DOHH2 (cell line): ENCODE results near the gene STIP1.

Experiments
- H3F3A ChIP-seq: fragments of 200-600 bp; sonication (generic), shearing (Covaris generic); 2 replicates; pipeline ENCODE4 v1.6.0; 2016; ENCODE audit warnings: antibody characterized with exemption, mild to moderate bottlenecking; ENCODE audit not compliant: control insufficient read depth, insufficient read depth
- H3K27ac ChIP-seq: fragments of 200-600 bp; sonication (generic); 2 replicates; pipeline ENCODE4 v1.5.1; 2014; ENCODE audit warnings: low read depth, mild to moderate bottlenecking, low read length, moderate library complexity
- H3K27me3 ChIP-seq: fragments of 200-600 bp; sonication (generic); 2 replicates; pipeline ENCODE4 v1.6.1; 2014; ENCODE audit warnings: mild to moderate bottlenecking, low read length, mixed read lengths; ENCODE audit not compliant: control insufficient read depth
- H3K36me3 ChIP-seq: fragments of 200-600 bp; sonication (generic); 2 replicates; pipeline ENCODE4 v1.6.1; 2014; ENCODE audit warnings: mild to moderate bottlenecking, low read length, moderate library complexity, mixed read lengths; ENCODE audit not compliant: control insufficient read depth
- H3K4me1 ChIP-seq: fragments of 200-600 bp; sonication (generic); 2 replicates; pipeline ENCODE4 v1.6.1; 2014; ENCODE audit warnings: mild to moderate bottlenecking, low read length, mixed read lengths; ENCODE audit not compliant: control insufficient read depth
- H3K4me2 ChIP-seq: fragments of 200-600 bp; sonication (generic); 2 replicates; pipeline ENCODE4 v1.6.0; 2014; ENCODE audit warnings: mild to moderate bottlenecking, low read length, moderate library complexity
- H3K4me3 ChIP-seq: fragments of 200-600 bp; sonication (generic); 2 replicates; pipeline ENCODE4 v1.5.1; 2014; ENCODE audit warnings: mild to moderate bottlenecking, low read length, mixed read lengths
- H3K79me2 ChIP-seq: fragments of 200-600 bp; sonication (generic); 2 replicates; pipeline ENCODE4 v1.6.1; 2014; ENCODE audit warnings: mild to moderate bottlenecking, low read length, mixed read lengths; ENCODE audit not compliant: control insufficient read depth
- H3K9me2 ChIP-seq: fragments of 200-600 bp; sonication (generic); replicated peaks from 2 replicates; pipeline ENCODE4 v1.6.1; 2014; ENCODE audit warnings: mild to moderate bottlenecking, low read length, mixed read lengths; ENCODE audit not compliant: control insufficient read depth
- H3K9me3 ChIP-seq: fragments of 200-600 bp; sonication (generic); 2 replicates; pipeline ENCODE4 v1.6.1; 2014; ENCODE audit warnings: antibody characterized with exemption, low read length, mixed read lengths; ENCODE audit not compliant: control insufficient read depth, insufficient read depth
- H4K20me1 ChIP-seq: fragments of 200-600 bp; sonication (generic); 2 replicates; pipeline ENCODE4 v1.6.0; 2014; ENCODE audit warnings: low read depth, mild to moderate bottlenecking, antibody characterized with exemption, low read length, moderate library complexity; ENCODE audit not compliant: control insufficient read depth, insufficient read depth
- EZH2phosphoT487 ChIP-seq: fragments of 200-600 bp; sonication (generic); IDR thresholded peaks from 2 replicates; pipeline ENCODE4 v1.6.1; 2017; ENCODE audit warnings: borderline replicate concordance, mild to moderate bottlenecking, antibody characterized with exemption, low read length, moderate library complexity, mixed read lengths
- TF ChIP-seq, protein P1 (sequence below): fragments of 200-600 bp; sonication (generic); IDR thresholded peaks from one replicate; pipeline ENCODE4 v1.5.1; 2014; ENCODE audit warnings: antibody characterized with exemption, mild to moderate bottlenecking, low read depth, low read length; ENCODE audit not compliant: poor library complexity, severe bottlenecking

STIP1 gene

DNA sequence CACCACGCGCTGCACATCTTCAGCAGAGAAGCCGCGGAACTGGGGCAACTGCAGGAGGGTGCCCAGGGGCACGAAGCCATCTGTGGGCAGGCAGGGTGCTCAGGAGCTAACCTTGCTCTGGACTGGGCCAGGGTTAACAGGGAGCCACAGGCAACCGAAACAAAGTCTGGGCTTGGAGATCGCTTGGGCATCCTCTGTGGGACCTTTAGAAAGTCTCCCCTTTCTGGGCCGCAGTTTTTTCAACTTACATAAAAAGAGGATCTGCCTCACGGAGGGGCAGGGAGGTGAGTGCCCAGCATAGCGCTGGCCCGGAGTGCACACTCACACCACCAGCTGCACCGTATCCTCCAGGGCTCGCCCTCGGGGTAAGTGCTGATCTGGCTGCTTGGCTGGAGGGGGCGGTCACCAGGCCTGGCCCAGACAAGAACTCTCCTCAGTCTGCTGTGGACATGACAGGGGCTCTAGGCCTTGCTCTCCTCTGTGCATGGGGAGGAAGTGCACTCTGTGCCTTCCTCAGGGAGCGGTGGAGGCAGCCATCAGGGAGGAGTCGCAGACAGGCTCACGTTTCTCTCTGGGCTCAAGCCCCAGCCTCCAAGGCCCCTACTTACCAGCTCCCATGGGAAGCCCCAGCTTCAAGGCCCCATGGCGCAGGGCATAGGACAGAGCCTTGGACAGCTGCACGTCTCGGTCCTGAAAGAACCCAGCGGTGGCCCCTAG, 39.1 kb downstream of the STIP1 start:
- Histone ChIP-seq H3K79me2 (peaks cover 34% of the 10 kb centered on the region), H4K20me1 (no peaks in the 10 kb centered on the region), H3K27me3 (no peaks in the 10 kb centered on the region), H3K27ac (peak overlapping the region; percentile 82), H3K9me3 (no peaks in the 10 kb centered on the region), H3F3A (peaks cover 21% of the 10 kb centered on the region), H3K36me3 (peaks cover 52% of the 10 kb centered on the region), H3K4me2 (peak overlapping the region; percentile 99), H3K4me3 (peak overlapping the region; percentile 85), H3K9me2 (no peaks in the 10 kb centered on the region), H3K4me1 (peaks cover 59% of the 10 kb centered on the region)
- TF ChIP-seq, protein P1, sequence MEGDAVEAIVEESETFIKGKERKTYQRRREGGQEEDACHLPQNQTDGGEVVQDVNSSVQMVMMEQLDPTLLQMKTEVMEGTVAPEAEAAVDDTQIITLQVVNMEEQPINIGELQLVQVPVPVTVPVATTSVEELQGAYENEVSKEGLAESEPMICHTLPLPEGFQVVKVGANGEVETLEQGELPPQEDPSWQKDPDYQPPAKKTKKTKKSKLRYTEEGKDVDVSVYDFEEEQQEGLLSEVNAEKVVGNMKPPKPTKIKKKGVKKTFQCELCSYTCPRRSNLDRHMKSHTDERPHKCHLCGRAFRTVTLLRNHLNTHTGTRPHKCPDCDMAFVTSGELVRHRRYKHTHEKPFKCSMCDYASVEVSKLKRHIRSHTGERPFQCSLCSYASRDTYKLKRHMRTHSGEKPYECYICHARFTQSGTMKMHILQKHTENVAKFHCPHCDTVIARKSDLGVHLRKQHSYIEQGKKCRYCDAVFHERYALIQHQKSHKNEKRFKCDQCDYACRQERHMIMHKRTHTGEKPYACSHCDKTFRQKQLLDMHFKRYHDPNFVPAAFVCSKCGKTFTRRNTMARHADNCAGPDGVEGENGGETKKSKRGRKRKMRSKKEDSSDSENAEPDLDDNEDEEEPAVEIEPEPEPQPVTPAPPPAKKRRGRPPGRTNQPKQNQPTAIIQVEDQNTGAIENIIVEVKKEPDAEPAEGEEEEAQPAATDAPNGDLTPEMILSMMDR: no peak
- no peak for TF ChIP-seq EZH2phosphoT487

DNA sequence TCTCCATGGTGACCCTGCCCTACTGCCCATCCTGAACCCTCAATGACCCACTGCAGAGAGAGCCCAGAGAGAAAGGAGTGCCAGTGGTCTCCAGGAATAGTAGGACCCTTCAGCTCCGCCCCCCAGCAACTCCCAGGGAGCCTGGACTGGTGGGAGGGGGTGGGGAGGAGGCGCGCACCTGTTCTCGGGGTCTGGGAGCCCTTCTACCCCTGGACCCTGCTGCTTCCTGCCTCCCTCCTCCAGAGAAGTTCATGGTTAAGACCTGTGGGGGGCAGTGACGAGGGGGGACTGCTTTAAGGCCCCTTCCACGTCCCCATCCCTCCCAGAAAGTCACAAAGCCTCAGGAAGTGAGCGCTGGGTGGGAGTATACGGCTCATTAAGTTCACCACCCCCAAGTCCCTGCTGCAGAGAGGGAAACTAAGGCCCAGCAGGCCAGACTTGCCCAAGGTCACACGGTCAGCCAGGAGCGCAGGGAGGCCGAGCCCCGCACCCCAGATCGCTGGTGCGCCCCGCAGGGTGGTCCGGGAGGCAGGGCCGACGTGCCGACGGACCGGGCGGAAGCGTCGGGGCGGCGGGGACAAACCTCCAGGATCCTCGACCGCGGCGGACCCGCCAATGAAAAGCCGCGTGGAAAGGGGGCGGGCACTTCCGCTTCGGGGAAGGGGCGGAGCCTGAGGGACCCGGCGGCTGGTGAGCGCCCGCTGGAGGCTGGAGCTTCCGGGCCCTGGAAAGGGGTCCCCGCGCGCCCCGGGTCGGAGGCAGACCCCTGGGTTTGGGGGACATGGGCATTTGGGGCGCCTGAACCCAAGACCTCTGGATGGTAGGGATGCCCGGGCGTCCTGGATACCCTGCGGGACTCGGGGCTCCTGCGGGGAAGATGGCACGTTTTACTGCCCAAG, 39.9 kb downstream of the STIP1 start, which contains the start of the genes NUDT22 and TRPT1:
NUDT22 (plus strand) TSS at position 667 of the 899 bp plus-strand sequence. CDS start 379 bp downstream, outside the sequence.
TRPT1 (minus strand) TSS at position 579 of the 899 bp plus-strand sequence; CDS start at position 253, 326 bp downstream.
- H4K20me1 ChIP-seq: no peaks in the 10 kb centered on the region
- H3K36me3 ChIP-seq: peaks cover 44% of the 10 kb centered on the region
- H3F3A ChIP-seq: peaks cover 22% of the 10 kb centered on the region
- H3K4me1 ChIP-seq: peaks cover 61% of the 10 kb centered on the region
- peak within 1 kb of the TSS; percentile 82 for H3K27ac ChIP-seq
- H3K4me2 ChIP-seq: peak within 1 kb of the TSS; percentile 99
- no peaks in the 10 kb centered on the region for H3K27me3 ChIP-seq
- H3K9me3 ChIP-seq: no peaks in the 10 kb centered on the region
- H3K79me2 ChIP-seq: peaks cover 36% of the 10 kb centered on the region
- H3K4me3 ChIP-seq: peak within 1 kb of the TSS; percentile 85
- H3K9me2 ChIP-seq: no peaks in the 10 kb centered on the region
- TF ChIP-seq, protein P1: peak; percentile 68
- TF ChIP-seq EZH2phosphoT487: no peak

DNA sequence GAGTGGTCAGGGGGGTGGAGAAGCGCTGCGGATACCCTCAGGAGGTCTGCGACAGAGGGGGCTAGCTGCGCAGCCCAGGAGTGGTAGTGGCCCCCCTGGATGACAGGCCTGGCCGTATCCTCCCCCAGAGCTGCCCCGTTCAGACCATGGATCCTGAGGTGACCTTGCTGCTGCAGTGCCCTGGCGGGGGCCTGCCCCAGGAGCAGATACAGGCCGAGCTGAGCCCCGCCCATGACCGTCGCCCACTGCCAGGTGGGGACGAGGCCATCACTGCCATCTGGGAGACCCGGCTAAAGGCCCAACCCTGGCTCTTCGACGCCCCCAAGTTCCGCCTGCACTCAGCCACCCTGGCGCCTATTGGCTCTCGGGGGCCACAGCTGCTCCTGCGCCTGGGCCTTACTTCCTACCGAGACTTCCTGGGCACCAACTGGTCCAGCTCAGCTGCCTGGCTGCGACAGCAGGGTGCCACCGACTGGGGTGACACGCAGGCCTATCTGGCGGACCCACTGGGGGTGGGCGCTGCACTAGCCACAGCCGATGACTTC, 40.6 kb downstream of the STIP1 start:
- H3K36me3 ChIP-seq: peaks cover 39% of the 10 kb centered on the region
- no peaks in the 10 kb centered on the region for H3K9me2 ChIP-seq
- H3K79me2 ChIP-seq: peaks cover 41% of the 10 kb centered on the region
- H4K20me1 ChIP-seq: no peaks in the 10 kb centered on the region
- H3K4me3 ChIP-seq: peak overlapping the region; percentile 85
- peak overlapping the region; percentile 82 for H3K27ac ChIP-seq
- peaks cover 64% of the 10 kb centered on the region for H3K4me1 ChIP-seq
- H3F3A ChIP-seq: peaks cover 23% of the 10 kb centered on the region
- TF ChIP-seq EZH2phosphoT487: no peak
- TF ChIP-seq, protein P1: no peak
- no peaks in the 10 kb centered on the region for H3K27me3 ChIP-seq
- H3K9me3 ChIP-seq: no peaks in the 10 kb centered on the region
- H3K4me2 ChIP-seq: peak overlapping the region; percentile 99
